ENCODE data around the gene PPP2R5D. TPM values are rescaled to one million over a fixed set of nuclear protein-coding genes. Genes with fewer than 3 reads are reported as not detected.

Gene PPP2R5D
- total and polyA plus RNA-seq, 7 donors, result 26.7 to 41.5 (median 35.5) TPM

DNA sequence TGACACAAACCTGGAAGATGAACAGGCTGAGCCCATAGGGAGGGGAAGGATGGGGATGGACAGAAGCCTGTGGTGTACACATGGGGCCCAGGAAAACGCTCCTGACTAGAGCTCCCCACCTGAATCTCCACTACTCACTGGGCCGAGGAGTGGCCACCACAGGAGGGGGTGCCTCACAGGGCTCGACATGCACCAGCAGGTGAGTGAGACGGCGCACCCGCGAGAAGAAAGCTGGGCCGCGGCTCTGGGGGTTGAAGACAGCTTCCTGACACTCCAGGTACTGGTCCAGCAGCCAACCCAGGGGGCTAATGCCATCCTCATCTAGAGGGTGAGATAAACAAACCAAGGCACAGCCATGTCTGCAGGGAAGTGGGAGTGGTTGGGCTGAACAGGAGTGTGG is 58.9 kb downstream of the PPP2R5D start:
- no peak for TF ChIP-seq EP300 (IDR thresholded peaks at IDR 0.05)
- TF ChIP-seq POLR2AphosphoS5 (IDR thresholded peaks at IDR 0.05), result no peak
- TF ChIP-seq POLR2A (IDR thresholded peaks at IDR 0.05), result no peak
- TF ChIP-seq, protein P1, sequence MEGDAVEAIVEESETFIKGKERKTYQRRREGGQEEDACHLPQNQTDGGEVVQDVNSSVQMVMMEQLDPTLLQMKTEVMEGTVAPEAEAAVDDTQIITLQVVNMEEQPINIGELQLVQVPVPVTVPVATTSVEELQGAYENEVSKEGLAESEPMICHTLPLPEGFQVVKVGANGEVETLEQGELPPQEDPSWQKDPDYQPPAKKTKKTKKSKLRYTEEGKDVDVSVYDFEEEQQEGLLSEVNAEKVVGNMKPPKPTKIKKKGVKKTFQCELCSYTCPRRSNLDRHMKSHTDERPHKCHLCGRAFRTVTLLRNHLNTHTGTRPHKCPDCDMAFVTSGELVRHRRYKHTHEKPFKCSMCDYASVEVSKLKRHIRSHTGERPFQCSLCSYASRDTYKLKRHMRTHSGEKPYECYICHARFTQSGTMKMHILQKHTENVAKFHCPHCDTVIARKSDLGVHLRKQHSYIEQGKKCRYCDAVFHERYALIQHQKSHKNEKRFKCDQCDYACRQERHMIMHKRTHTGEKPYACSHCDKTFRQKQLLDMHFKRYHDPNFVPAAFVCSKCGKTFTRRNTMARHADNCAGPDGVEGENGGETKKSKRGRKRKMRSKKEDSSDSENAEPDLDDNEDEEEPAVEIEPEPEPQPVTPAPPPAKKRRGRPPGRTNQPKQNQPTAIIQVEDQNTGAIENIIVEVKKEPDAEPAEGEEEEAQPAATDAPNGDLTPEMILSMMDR (IDR thresholded peaks at IDR 0.05), result no peak
- DNase-seq, result no peak
- Histone ChIP-seq H3K4me1 (no peaks in the 10 kb centered on the region), H3K27ac (no peak overlapping the region), H3K27me3 (no peaks in the 10 kb centered on the region), H3K9me3 (no peaks in the 10 kb centered on the region), H3K36me3 (peaks cover under 1 to 79% (median 14%) of the 10 kb centered on the region in 4 donors), H3K4me3 (no peak overlapping the region)
- intact Hi-C loops (cut with DNase I), result no loop called here
- 94% methylated on average over 9 of the region's 9 CpGs for WGBS, 2 donors

DNA sequence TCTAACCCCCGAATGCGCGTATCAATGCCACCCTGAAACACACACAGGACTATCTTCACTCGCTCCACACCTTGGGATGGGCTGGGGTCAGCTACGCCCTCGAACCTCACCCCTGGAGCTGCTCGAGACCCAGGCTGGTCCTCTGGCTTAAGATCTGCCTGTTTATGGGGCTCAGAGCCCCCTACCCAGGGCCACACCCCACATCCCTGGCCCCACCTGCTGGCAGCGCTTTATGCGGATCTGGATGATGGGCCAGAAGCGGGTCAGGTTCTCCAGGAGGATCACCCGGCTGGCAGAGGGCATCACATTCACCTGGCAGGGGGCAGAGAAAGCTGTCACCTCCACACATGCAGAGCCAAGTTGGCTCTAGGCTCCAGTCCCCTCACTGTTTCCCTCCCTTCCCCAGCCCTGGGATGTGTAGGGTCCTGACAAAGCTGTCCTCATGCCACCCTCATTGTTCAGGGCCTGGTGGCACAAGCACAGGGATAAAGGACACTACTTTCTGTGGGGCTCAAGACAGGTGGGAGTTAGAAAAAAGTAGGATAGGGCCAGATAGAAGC is 61.1 kb downstream of the PPP2R5D start:
- WGBS, 2 donors, result 93 to 95% methylated on average over 11 of the region's 11 CpGs
- Histone ChIP-seq H3K27me3 (no peaks in the 10 kb centered on the region), H3K9me3 (no peaks in the 10 kb centered on the region), H3K36me3 (peaks cover 0 to 80% (median 17%) of the 10 kb centered on the region in 4 donors), H3K4me3 (no peak overlapping the region), H3K4me1 (no peaks in the 10 kb centered on the region), H3K27ac (no peak overlapping the region)
- no peak for TF ChIP-seq EP300 (IDR thresholded peaks at IDR 0.05)
- TF ChIP-seq, protein P1 (IDR thresholded peaks at IDR 0.05), result no peak
- no peak for TF ChIP-seq POLR2AphosphoS5 (IDR thresholded peaks at IDR 0.05)
- TF ChIP-seq POLR2A (IDR thresholded peaks at IDR 0.05), result no peak
- no peak for DNase-seq
- intact Hi-C loops (cut with DNase I), result no loop called here

DNA sequence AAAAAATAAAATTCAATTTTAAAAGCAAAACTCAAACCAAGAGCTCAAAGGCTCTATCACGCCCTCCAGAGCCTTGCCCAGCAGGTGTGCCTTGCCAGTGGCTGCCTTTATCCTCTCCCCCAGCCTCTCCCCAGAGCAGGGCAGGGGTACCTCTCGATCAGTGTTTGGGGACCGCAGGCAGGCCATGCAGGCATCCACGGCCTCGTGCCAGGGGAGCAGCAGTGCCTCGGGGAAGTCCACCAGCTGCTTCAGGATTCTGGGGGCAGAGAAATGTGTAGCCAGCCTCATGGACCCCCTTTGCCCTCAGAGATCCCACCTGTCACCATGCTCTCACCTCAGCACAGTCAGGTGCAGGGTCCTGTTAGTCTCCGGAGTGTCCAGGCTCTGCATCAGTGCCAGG is 63.6 kb downstream of the PPP2R5D start:
- no peak for DNase-seq
- H3K4me1 ChIP-seq, result peaks cover 0 to 8% (median 1%) of the 10 kb centered on the region in 4 donors
- H3K36me3 ChIP-seq, result peaks cover 0 to 67% (median 13%) of the 10 kb centered on the region in 4 donors
- WGBS, 2 donors, result 94 to 95% methylated on average over 7 of the region's 7 CpGs
- no peaks in the 10 kb centered on the region for H3K27me3 ChIP-seq
- no peaks in the 10 kb centered on the region for H3K9me3 ChIP-seq
- intact Hi-C loops (cut with DNase I), result no loop called here
- TF ChIP-seq POLR2A (IDR thresholded peaks at IDR 0.05), result no peak
- no peak for TF ChIP-seq EP300 (IDR thresholded peaks at IDR 0.05)
- TF ChIP-seq, protein P1 (IDR thresholded peaks at IDR 0.05), result no peak
- no peak for TF ChIP-seq POLR2AphosphoS5 (IDR thresholded peaks at IDR 0.05)
- no peak overlapping the region for H3K4me3 ChIP-seq
- no peak overlapping the region for H3K27ac ChIP-seq

DNA sequence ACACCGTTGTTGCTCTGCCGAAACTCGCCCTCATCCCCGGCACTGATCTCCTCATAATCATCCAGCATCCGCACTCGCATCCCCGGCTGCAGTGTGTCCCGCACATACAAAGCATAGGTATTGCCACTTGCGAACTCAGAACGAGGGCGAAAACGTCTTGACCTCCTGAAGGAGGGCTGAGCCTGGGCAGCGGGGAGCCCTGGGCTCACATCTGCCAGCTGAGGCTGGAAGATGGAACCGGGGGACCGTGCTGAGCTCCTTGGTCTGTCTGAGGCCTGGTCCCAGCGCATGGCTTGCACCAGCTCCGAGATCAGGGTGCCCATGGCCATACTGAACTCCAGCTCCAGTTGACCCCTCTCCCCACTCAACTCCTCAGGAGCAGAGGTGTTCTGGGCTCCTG is 66.6 kb downstream of the PPP2R5D start:
- H3K36me3 ChIP-seq, result peaks cover 3 to 51% (median 10%) of the 10 kb centered on the region in 4 donors
- H3K4me3 ChIP-seq, result no peak overlapping the region
- intact Hi-C loops (cut with DNase I), result loop anchor here (5.0 kb wide), 1 partner anchor 91 kb away; no protein-coding TSS in a partner anchor

More for the DNA sequence above, 66.6 kb downstream of the PPP2R5D start:
- Histone ChIP-seq H3K27me3 (no peaks in the 10 kb centered on the region), H3K27ac (no peak overlapping the region), H3K4me1 (peaks cover 0 to 17% (median 11%) of the 10 kb centered on the region in 4 donors), H3K9me3 (no peaks in the 10 kb centered on the region)
- TF ChIP-seq, protein P1 (IDR thresholded peaks at IDR 0.05), result no peak
- no peak for DNase-seq
- WGBS, 2 donors, result 96 to 97% methylated on average over 17 of the region's 17 CpGs

Data from sigmoid colon (tissue), 7 donors.